ENCODE measurements around the gene SCAF8.
"Not testable (repeated sequence)": the region's sequence is repeated elsewhere in the genome, so short reads cannot be mapped to it uniquely, and the experiment has no call there.

SCAF8 gene

GRCh38 chr6:154805288-154805911 is 72.2 kb downstream of the SCAF8 start:
- no peak overlapping the region for H3K27ac ChIP-seq
- peak; percentile 65 for TF ChIP-seq CTCF (IDR thresholded peaks at IDR 0.05)
- TF ChIP-seq ZFX (IDR thresholded peaks at IDR 0.05; ENCODE audit: borderline replicate concordance), result no peak

GRCh38 chr6:154806804-154807203 is 73.6 kb downstream of the SCAF8 start:
- H3K27ac ChIP-seq, result no peak overlapping the region
- TF ChIP-seq CTCF (IDR thresholded peaks at IDR 0.05) (no peak), ZFX (IDR thresholded peaks at IDR 0.05; ENCODE audit: borderline replicate concordance) (no peak)

GRCh38 chr6:154811663-154812062 is 78.4 kb downstream of the SCAF8 start:
- H3K27ac ChIP-seq, result not testable (repeated sequence)

- H3K27ac ChIP-seq, result no peak overlapping the region
- TF ChIP-seq ZFX (IDR thresholded peaks at IDR 0.05; ENCODE audit: borderline replicate concordance) (no peak), CTCF (IDR thresholded peaks at IDR 0.05) (no peak)
Measured at GRCh38 chr6:154814063-154814462, 80.8 kb downstream of the SCAF8 start.

GRCh38 chr6:154815938-154816820 is 83.0 kb downstream of the SCAF8 start:
- TF ChIP-seq ZFX (IDR thresholded peaks at IDR 0.05; ENCODE audit: borderline replicate concordance) (no peak), CTCF (IDR thresholded peaks at IDR 0.05) (no peak)
- no peak overlapping the region for H3K27ac ChIP-seq

- TF ChIP-seq CTCF (IDR thresholded peaks at IDR 0.05) (no peak), ZFX (IDR thresholded peaks at IDR 0.05; ENCODE audit: borderline replicate concordance) (no peak)
- H3K27ac ChIP-seq, result 0 out of 2 replicates have a peak overlapping the region, but pooled peaks have one; percentile 17
Measured at GRCh38 chr6:154821099-154821498, 87.9 kb downstream of the SCAF8 start.

GRCh38 chr6:154821638-154822037 is 88.4 kb downstream of the SCAF8 start:
- TF ChIP-seq ZFX (IDR thresholded peaks at IDR 0.05; ENCODE audit: borderline replicate concordance) (no peak), CTCF (IDR thresholded peaks at IDR 0.05) (no peak)
- H3K27ac ChIP-seq, result peak overlapping the region; percentile 17; the same call in 1 of the 2 replicates

Data from 22Rv1 (cell line).